ENCODE data around the gene KCNJ3.

DNA sequence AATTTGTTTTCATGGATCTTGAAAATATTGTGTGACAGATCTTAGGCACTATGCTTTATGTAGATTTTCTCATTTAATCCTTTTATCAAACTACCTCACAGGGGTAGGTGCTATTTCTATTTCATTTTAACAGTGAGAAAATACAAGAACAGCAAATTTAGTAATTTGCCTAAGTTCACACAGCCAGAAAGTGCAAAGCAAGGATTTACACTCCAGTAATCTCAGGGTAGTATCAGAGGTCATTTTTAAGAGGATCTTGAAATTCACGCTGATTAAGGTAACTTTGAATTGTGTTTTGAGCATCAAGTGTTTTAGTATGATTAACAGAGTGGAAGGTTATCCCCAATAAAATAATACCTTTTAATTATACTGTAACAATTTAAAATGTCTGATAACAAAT lies 10.1 kb upstream of the KCNJ3 start:
- TF ChIP-seq CTCF (IDR thresholded peaks at IDR 0.05) (no peak), EZH2 (IDR thresholded peaks at IDR 0.05) (no peak)

All from neural progenitor cell (in vitro differentiated cells).